Gastrocnemius medialis (tissue), 4 donors: ENCODE measurements around the gene PRKD1. TPM values are rescaled to one million over a fixed set of nuclear protein-coding genes. Genes with fewer than 3 reads are reported as not detected.
A peak's percentile ranks its signal among the peaks of the same experiment; 100 is the strongest.

ENCODE experiments used
- ATAC-seq, 2 donors: fragments of 150-250 bp; one replicate each; pipeline ENCODE4 v1.9.1; 2016
- DNase-seq, 2 donors: peaks; one replicate each; pipeline ENCODE4 v3.0.0-alpha.2; 2019
- H3K27ac ChIP-seq, 4 donors: fragments of 200-600 bp; sonication (generic); 1 replicate in 1 of 4; 2 replicates in 3 of 4; pipeline ENCODE4 v1.5.1; 2016 to 2018; ENCODE audit warnings: mild to moderate bottlenecking in 2 of 4, moderate library complexity in 1 of 4
- H3K27me3 ChIP-seq, 3 donors: fragments of 200-600 bp; sonication (generic) in 2 of 3; 1 replicate in 1 of 3; 2 replicates in 2 of 3; pipeline versions ENCODE4 v1.5.1 to v1.6.0; 2016 to 2019; ENCODE audit warnings: mild to moderate bottlenecking in 1 of 3, moderate library complexity in 1 of 3
- H3K36me3 ChIP-seq, 2 donors: fragments of 200-600 bp; sonication (generic) in 1 of 2; one replicate each; pipeline ENCODE4 v1.5.1; 2017 to 2018
- H3K4me1 ChIP-seq, 2 donors: fragments of 200-600 bp; sonication (generic) in 1 of 2; one replicate each; pipeline ENCODE4 v1.5.1; 2016 to 2017; ENCODE audit warnings: mild to moderate bottlenecking in 2 of 2
- H3K4me3 ChIP-seq, 4 donors: fragments of 200-600 bp; sonication (generic) in 3 of 4; 1 replicate in 1 of 4; 2 replicates in 3 of 4; pipeline ENCODE4 v1.5.1; 2016 to 2019; ENCODE audit warnings: mild to moderate bottlenecking in 2 of 4
- H3K9me3 ChIP-seq, 3 donors: fragments of 200-600 bp; sonication (generic) in 2 of 3; 1 replicate in 1 of 3; 2 replicates in 2 of 3; pipeline ENCODE4 v1.5.1; 2016 to 2019
- POLR2A ChIP-seq, 2 donors: fragments of 450-650 bp; IDR thresholded peaks; one replicate each; pipeline ENCODE4 v1.6.1; 2017; ENCODE audit warnings: antibody characterized with exemption in 2 of 2, mild to moderate bottlenecking in 2 of 2, moderate library complexity in 2 of 2
- in situ Hi-C, 4 donors: fragments of 200-750 bp; cut with MboI; loops; one replicate each; pipeline versions ENCODE4 v1.15.0 to v1.8.0; 2017; ENCODE audit warnings: low sequenced_read_pairs in 4 of 4
- intact Hi-C: fragments of 100-400 bp; cut with DNase I; formaldehyde crosslinking; loops from one replicate; pipeline ENCODE4 v1.15.1; 2023; ENCODE audit warnings: low total_unique reads
- total RNA-seq, 4 donors: library from RNA; depleted of rRNA; stranded (reverse); fragments of >200 nt; gene quantifications; one replicate each; pipeline versions ENCODE4 v1.1.0 to v1.2.3, GENCODE V29; 2016
- TF ChIP-seq, protein P1 (sequence below), 5 experiments: fragments of 450-650 bp in 3 of 5; fragments of 200-600 bp in 2 of 5; sonication (generic) in 2 of 5; IDR thresholded peaks in 4 of 5; conservative IDR thresholded peaks in 1 of 5; 1 replicate in 4 of 5; 2 replicates in 1 of 5; pipeline ENCODE4 v1.5.1; 2016 to 2019; ENCODE audit warnings: antibody characterized with exemption in 5 of 5, mild to moderate bottlenecking in 3 of 5, moderate library complexity in 3 of 5

PRKD1 gene
- total RNA-seq, 4 donors from 2014 or later, result 1.5 to 4.1 (median 1.7) TPM

DNA sequence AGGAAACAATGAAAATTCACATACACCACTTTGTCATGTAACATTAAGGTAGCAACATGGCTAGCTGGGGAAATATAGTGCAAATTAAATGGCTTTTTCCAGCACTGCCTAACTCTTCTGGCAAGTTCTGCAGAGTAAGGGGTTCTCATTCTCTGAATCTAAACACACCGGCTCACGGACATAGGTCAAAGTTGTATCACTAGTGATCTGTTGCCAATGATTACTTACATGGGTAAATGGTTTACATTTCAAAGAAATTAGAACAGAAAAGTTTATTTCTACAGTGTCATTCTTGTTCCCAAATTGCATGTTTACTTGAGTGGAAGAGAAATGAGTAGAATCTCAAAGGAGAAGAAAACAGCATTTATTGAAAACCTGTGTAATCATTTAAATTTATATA, 381.9 kb downstream of the PRKD1 start:
- Histone ChIP-seq H3K36me3 (no peaks in the 10 kb centered on the region), H3K27me3 (no peaks in the 10 kb centered on the region), H3K27ac (no peak overlapping the region), H3K4me1 (no peaks in the 10 kb centered on the region), H3K9me3 (no peaks in the 10 kb centered on the region), H3K4me3 (no peak overlapping the region)
- DNase-seq, result no peak
- in situ Hi-C loops, result loop anchor here (10.0 to 25.0 kb wide), 3 partner anchors 459 to 783 kb away; partner anchors contain the start of gene FOXG1 (in 2 of the 4)
- TF ChIP-seq, protein P1, sequence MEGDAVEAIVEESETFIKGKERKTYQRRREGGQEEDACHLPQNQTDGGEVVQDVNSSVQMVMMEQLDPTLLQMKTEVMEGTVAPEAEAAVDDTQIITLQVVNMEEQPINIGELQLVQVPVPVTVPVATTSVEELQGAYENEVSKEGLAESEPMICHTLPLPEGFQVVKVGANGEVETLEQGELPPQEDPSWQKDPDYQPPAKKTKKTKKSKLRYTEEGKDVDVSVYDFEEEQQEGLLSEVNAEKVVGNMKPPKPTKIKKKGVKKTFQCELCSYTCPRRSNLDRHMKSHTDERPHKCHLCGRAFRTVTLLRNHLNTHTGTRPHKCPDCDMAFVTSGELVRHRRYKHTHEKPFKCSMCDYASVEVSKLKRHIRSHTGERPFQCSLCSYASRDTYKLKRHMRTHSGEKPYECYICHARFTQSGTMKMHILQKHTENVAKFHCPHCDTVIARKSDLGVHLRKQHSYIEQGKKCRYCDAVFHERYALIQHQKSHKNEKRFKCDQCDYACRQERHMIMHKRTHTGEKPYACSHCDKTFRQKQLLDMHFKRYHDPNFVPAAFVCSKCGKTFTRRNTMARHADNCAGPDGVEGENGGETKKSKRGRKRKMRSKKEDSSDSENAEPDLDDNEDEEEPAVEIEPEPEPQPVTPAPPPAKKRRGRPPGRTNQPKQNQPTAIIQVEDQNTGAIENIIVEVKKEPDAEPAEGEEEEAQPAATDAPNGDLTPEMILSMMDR (IDR thresholded peaks at IDR 0.05 in 4 of 5, conservative IDR thresholded peaks at IDR 0.05 in 1 of 5), result no peak
- TF ChIP-seq POLR2A (IDR thresholded peaks at IDR 0.05), result no peak
- intact Hi-C loops, result no loop called here
- no peak for ATAC-seq

DNA sequence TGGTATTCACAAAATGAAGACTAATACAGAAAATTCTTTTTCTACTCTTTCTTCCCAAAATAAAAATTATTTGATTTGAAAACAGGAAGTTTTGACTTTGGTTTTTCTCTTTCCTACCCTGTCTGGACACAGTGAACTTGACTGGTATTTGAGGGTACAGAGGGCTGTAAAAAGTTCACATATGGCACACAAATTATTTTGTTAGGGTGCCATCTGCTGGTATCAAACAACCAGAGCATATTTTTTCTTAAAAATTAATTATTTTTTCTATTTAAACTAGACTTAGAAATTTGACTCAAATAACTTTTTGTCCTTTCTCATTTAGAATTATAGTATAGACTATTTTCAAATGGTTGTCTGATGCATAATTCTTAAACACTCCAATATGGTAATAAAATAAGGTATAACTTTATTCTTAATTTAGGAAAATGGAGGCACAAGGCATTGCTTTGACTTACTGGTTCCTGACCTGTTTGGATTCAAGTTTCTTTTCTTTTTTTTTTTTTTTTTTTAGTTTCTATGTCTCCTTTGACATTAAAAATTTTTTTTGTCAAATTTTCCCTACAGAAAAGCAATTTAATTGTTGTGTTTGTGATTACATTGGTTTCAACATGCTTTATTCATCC, 390.6 kb downstream of the PRKD1 start:
- H3K4me3 ChIP-seq, result no peak overlapping the region
- no peaks in the 10 kb centered on the region for H3K9me3 ChIP-seq
- H3K4me1 ChIP-seq, result no peaks in the 10 kb centered on the region
- in situ Hi-C loops, result loop anchor here in 3 of 4 donors (25.0 kb wide), 2 partner anchors 675 to 775 kb away; partner anchors contain the start of gene FOXG1 (in 2 of the 3)
- no peaks in the 10 kb centered on the region for H3K27me3 ChIP-seq
- H3K36me3 ChIP-seq, result no peaks in the 10 kb centered on the region
- no peak for ATAC-seq
- DNase-seq, result no peak
- H3K27ac ChIP-seq, result no peak overlapping the region
- TF ChIP-seq, protein P1 (IDR thresholded peaks at IDR 0.05 in 4 of 5, conservative IDR thresholded peaks at IDR 0.05 in 1 of 5), result peak in 1 of 5 experiments; percentile 5
- TF ChIP-seq POLR2A (IDR thresholded peaks at IDR 0.05), result no peak
- intact Hi-C loops, result no loop called here

DNA sequence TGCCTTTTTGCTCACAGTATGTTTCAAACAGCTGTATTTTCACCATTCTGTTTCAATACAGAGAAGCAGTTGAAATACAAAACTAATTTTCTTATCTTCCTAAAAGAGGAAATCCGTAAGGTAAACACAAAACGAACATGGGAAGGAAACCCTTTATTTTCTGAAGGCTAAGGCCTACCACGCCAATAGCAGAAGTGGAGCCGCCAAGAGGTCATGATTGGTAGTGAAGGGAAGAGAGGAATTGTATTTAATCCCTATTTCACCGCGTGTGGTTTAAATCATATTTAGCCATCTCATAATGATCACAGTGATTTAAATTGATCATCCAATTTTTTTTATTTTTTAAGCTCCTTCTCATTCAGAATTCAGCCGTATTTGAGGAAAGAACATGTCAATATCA, 398.2 kb downstream of the PRKD1 start:
- in situ Hi-C loops (loop anchor here in 3 of 4 donors (25.0 kb wide), 2 partner anchors 683 to 767 kb away; partner anchors contain the start of gene FOXG1 (in 2 of the 3)), intact Hi-C loops (no loop called here)

DNA sequence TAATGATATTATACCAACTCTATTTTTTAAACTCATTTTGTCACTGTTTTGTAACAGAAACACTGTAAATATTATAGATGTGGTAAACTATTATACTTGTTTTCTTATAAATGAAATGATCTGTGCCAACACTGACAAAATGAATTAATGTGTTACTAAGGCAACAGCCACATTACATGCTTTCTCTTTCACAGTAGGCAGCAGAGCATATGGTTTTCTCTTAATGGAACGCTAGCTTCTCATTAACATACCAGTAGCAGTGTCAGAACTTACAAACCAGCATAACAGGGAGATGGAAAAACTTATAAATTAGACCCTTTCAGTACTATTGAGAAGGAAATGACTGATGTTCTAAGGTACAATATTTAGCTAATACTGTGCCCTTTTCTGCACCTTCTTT, 398.8 kb downstream of the PRKD1 start:
- Histone ChIP-seq H3K4me1 (no peaks in the 10 kb centered on the region), H3K9me3 (no peaks in the 10 kb centered on the region), H3K4me3 (no peak overlapping the region), H3K36me3 (no peaks in the 10 kb centered on the region), H3K27ac (no peak overlapping the region), H3K27me3 (no peaks in the 10 kb centered on the region)
- in situ Hi-C loops (loop anchor here in 3 of 4 donors (25.0 kb wide), 2 partner anchors 683 to 767 kb away; partner anchors contain the start of gene FOXG1 (in 2 of the 3)), intact Hi-C loops (no loop called here)
- ATAC-seq (no peak), DNase-seq (no peak)
- no peak for TF ChIP-seq POLR2A (IDR thresholded peaks at IDR 0.05)
- TF ChIP-seq, protein P1 (IDR thresholded peaks at IDR 0.05 in 4 of 5, conservative IDR thresholded peaks at IDR 0.05 in 1 of 5), result no peak

More for the DNA sequence above, 398.2 kb downstream of the PRKD1 start:
- H3K4me3 ChIP-seq, result no peak overlapping the region
- H3K27me3 ChIP-seq, result no peaks in the 10 kb centered on the region
- TF ChIP-seq POLR2A (IDR thresholded peaks at IDR 0.05), result no peak
- TF ChIP-seq, protein P1 (IDR thresholded peaks at IDR 0.05 in 4 of 5, conservative IDR thresholded peaks at IDR 0.05 in 1 of 5), result no peak
- no peaks in the 10 kb centered on the region for H3K4me1 ChIP-seq
- DNase-seq (no peak), ATAC-seq (no peak)
- no peaks in the 10 kb centered on the region for H3K9me3 ChIP-seq
- H3K36me3 ChIP-seq, result no peaks in the 10 kb centered on the region
- H3K27ac ChIP-seq, result no peak overlapping the region
